ENCODE measurements around the gene CLSTN1. TPM values are rescaled to one million over a fixed set of nuclear protein-coding genes. Genes with fewer than 3 reads are reported as not detected.

Gene CLSTN1
- total and polyA plus RNA-seq, 10 donors = 28.8 to 70.7 (median 60.5) TPM

GRCh38 chr1:9852004-9852403 is 28.2 kb upstream of the CLSTN1 start:
- Histone ChIP-seq H3K4me1 (peaks cover 0 to 22% (median 11%) of the 10 kb centered on the region in 6 donors), H3K27ac (no peak overlapping the region), H3K4me3 (no peak overlapping the region), H3K9me3 (peaks cover 0 to 13% (median 10%) of the 10 kb centered on the region in 8 donors), H3K36me3 (peaks cover 0 to 27% (median 0%) of the 10 kb centered on the region in 6 donors), H3K27me3 (replicated peaks in 1 of 7) (no peaks in the 10 kb centered on the region)
- intact Hi-C loops (cut with DNase I; ENCODE audit: low total_unique reads) = no loop called here
- no peak for DNase-seq
- TF ChIP-seq POLR2A (IDR thresholded peaks at IDR 0.05) (no peak), POLR2AphosphoS5 (IDR thresholded peaks at IDR 0.05) (no peak), CTCF (IDR thresholded peaks at IDR 0.05 in 8 of 11, conservative IDR thresholded peaks at IDR 0.05 in 3 of 11) (no peak)
- 83 to 97% (median 92%) methylated on average over 6 to 8 of the region's 8 CpGs for WGBS, 5 donors

GRCh38 chr1:9850442-9851162 is 26.8 kb upstream of the CLSTN1 start:
- 32 to 60% (median 39%) methylated on average over 15 to 18 of the region's 18 CpGs for WGBS, 5 donors
- H3K27ac ChIP-seq = peak overlapping the region in 5 of 8 donors; percentile 61 to 80 (median 74)
- H3K9me3 ChIP-seq = peaks cover 0 to 13% (median 10%) of the 10 kb centered on the region in 8 donors
- no peaks in the 10 kb centered on the region for H3K27me3 ChIP-seq (replicated peaks in 1 of 7)
- peaks cover 0 to 27% (median 0%) of the 10 kb centered on the region in 6 donors for H3K36me3 ChIP-seq
- peaks cover 2 to 31% (median 15%) of the 10 kb centered on the region in 6 donors for H3K4me1 ChIP-seq
- TF ChIP-seq CTCF (IDR thresholded peaks at IDR 0.05 in 8 of 11, conservative IDR thresholded peaks at IDR 0.05 in 3 of 11) (no peak), POLR2A (IDR thresholded peaks at IDR 0.05) (no peak), POLR2AphosphoS5 (IDR thresholded peaks at IDR 0.05) (no peak)
- intact Hi-C loops (cut with DNase I; ENCODE audit: low total_unique reads) = no loop called here
- DNase-seq = no peak
- peak overlapping the region in 6 of 8 donors; percentile 26 to 65 (median 30) for H3K4me3 ChIP-seq

- Histone ChIP-seq H3K9me3 (peaks cover 0 to 13% (median 10%) of the 10 kb centered on the region in 8 donors), H3K4me3 (peak overlapping the region in 6 of 8 donors; percentile 26 to 65 (median 30)), H3K27me3 (replicated peaks in 1 of 7) (no peaks in the 10 kb centered on the region), H3K36me3 (peaks cover 0 to 27% (median 0%) of the 10 kb centered on the region in 6 donors), H3K4me1 (peaks cover 2 to 31% (median 15%) of the 10 kb centered on the region in 6 donors), H3K27ac (peak overlapping the region in 6 of 8 donors; percentile 67 to 84 (median 76))
- no peak for DNase-seq
- intact Hi-C loops (cut with DNase I; ENCODE audit: low total_unique reads) = no loop called here
- WGBS, 5 donors = 49 to 65% (median 50%) methylated on average over 13 to 20 of the region's 20 CpGs
- TF ChIP-seq POLR2A (IDR thresholded peaks at IDR 0.05) (no peak), CTCF (IDR thresholded peaks at IDR 0.05 in 8 of 11, conservative IDR thresholded peaks at IDR 0.05 in 3 of 11) (no peak), POLR2AphosphoS5 (IDR thresholded peaks at IDR 0.05) (peak in 1 of 3 donors; percentile 16)
These were observed 26.1 kb upstream of the CLSTN1 start for GRCh38 chr1:9849691-9850441.

- no peak for TF ChIP-seq POLR2A (IDR thresholded peaks at IDR 0.05)
- no peak for TF ChIP-seq POLR2AphosphoS5 (IDR thresholded peaks at IDR 0.05)
- TF ChIP-seq CTCF (IDR thresholded peaks at IDR 0.05 in 8 of 11, conservative IDR thresholded peaks at IDR 0.05 in 3 of 11) = no peak
- Histone ChIP-seq H3K36me3 (peaks cover 0 to 16% (median 0%) of the 10 kb centered on the region in 6 donors), H3K4me3 (no peak overlapping the region), H3K9me3 (no peaks in the 10 kb centered on the region), H3K27me3 (replicated peaks in 1 of 7) (peaks cover 0 to 3% (median 0%) of the 10 kb centered on the region in 7 donors), H3K4me1 (peaks cover 2 to 31% (median 15%) of the 10 kb centered on the region in 6 donors), H3K27ac (peak overlapping the region in 1 of 8 donors; percentile 84)
- DNase-seq = no peak
- WGBS, 5 donors = 33 to 50% (median 38%) methylated on average over 8 of the region's 8 CpGs
- intact Hi-C loops (cut with DNase I; ENCODE audit: low total_unique reads) = no loop called here
These were observed 24.3 kb upstream of the CLSTN1 start for GRCh38 chr1:9848022-9848421.

All from spleen (tissue), 11 donors.